ENCODE data around the gene KCNJ9. TPM values are rescaled to one million over a fixed set of nuclear protein-coding genes. Genes with fewer than 3 reads are reported as not detected.

KCNJ9 gene
- total and polyA plus RNA-seq, 2 of the 13 experiments (the other 11 are each of a cell fraction or from before 2014, with no cell fraction given), result not detected

- H2AFZ ChIP-seq (ENCODE audit: low read length), result no peak overlapping the region
- DNase-seq (ENCODE audit: low spot score) (no peak), FAIRE-seq (no peak), ATAC-seq (no peak)
- in situ Hi-C loops (cut with HindIII; ENCODE audit: extremely low pct_ligation_motif_present, low pct_unique_long_range_greater_than_20kb), result no loop called here
- ChIA-PET CTCF (ENCODE audit: low intra/inter-chr PET ratio, low total read pairs) (no interaction called here), POLR2A (no interaction called here)
- H3K4me3 ChIP-seq (replicated peaks in 1 of 3; ENCODE audit: insufficient read depth in 1 of 3, low read depth in 2 of 3, low read length in 3 of 3), result no peak overlapping the region
- no peaks in the 10 kb centered on the region for H3K9me3 ChIP-seq (ENCODE audit: low read length)
- no peaks in the 10 kb centered on the region; a peak in 1 of 5 replicates for H3K27me3 ChIP-seq (ENCODE audit: control insufficient read depth in 1 of 2, insufficient read depth in 2 of 2, low read length in 2 of 2)
- H3K27ac ChIP-seq (ENCODE audit: extremely low read length, insufficient read depth, low read length), result no peak overlapping the region
- WGBS (ENCODE audit: low lambda C conversion rate), result 45% methylated on average over 5 of the region's 5 CpGs
- peaks cover 48% of the 10 kb centered on the region for H3K4me1 ChIP-seq (ENCODE audit: insufficient read depth, low read length)
- H3K9ac ChIP-seq (ENCODE audit: insufficient read depth, low read depth, low read length), result no peak overlapping the region
- no TSS peak for BruUV-seq (replicated peaks)
- H3K79me2 ChIP-seq (ENCODE audit: insufficient read depth, low read length), result no peaks in the 10 kb centered on the region
- H3K36me3 ChIP-seq (replicated peaks in 1 of 2; ENCODE audit: control insufficient read depth in 1 of 2, insufficient read depth in 2 of 2, low read length in 2 of 2), result no peaks in the 10 kb centered on the region
- intact Hi-C loops (cut with micrococcal nuclease; ENCODE audit: unreplicated experiment), result no loop called here
- H4K20me1 ChIP-seq (ENCODE audit: insufficient read depth, low read length), result no peaks in the 10 kb centered on the region
- TF ChIP-seq ATF3 (CRISPR knock-in tag; IDR thresholded peaks at IDR 0.05) (no peak), JUNB (CRISPR knock-in tag; IDR thresholded peaks at IDR 0.05; ENCODE audit: borderline replicate concordance) (no peak), ZNF530 (CRISPR knock-in tag; IDR thresholded peaks at IDR 0.05; ENCODE audit: low read depth) (no peak), TMF1 (CRISPR knock-in tag; IDR thresholded peaks at IDR 0.05; ENCODE audit: low read depth) (no peak)
- no peak overlapping the region for H3K4me2 ChIP-seq (ENCODE audit: low read depth, low read length)
Measured at GRCh38 chr1:160120797-160121196, 39.5 kb downstream of the KCNJ9 start.

GRCh38 chr1:160121388-160121787 is 40.0 kb downstream of the KCNJ9 start:
- ChIA-PET CTCF (ENCODE audit: low intra/inter-chr PET ratio, low total read pairs) (no interaction called here), POLR2A (no interaction called here)
- intact Hi-C loops (cut with micrococcal nuclease; ENCODE audit: unreplicated experiment) (no loop called here), in situ Hi-C loops (cut with HindIII; ENCODE audit: extremely low pct_ligation_motif_present, low pct_unique_long_range_greater_than_20kb) (no loop called here)
- H3K9me3 ChIP-seq (ENCODE audit: low read length), result no peaks in the 10 kb centered on the region
- H3K27ac ChIP-seq (ENCODE audit: extremely low read length, insufficient read depth, low read length), result no peak overlapping the region
- no peak overlapping the region for H3K9ac ChIP-seq (ENCODE audit: insufficient read depth, low read depth, low read length)
- ATAC-seq (no peak), DNase-seq (ENCODE audit: low spot score) (no peak), FAIRE-seq (no peak)
- no peak overlapping the region for H2AFZ ChIP-seq (ENCODE audit: low read length)
- TF ChIP-seq THYN1 (CRISPR knock-in tag; IDR thresholded peaks at IDR 0.05; ENCODE audit: borderline replicate concordance, low read depth) (no peak), ZBTB20 (CRISPR knock-in tag; IDR thresholded peaks at IDR 0.05; ENCODE audit: borderline replicate concordance, low read depth) (no peak), AHR (CRISPR knock-in tag; IDR thresholded peaks at IDR 0.05) (no peak), ZNF44 (CRISPR knock-in tag; IDR thresholded peaks at IDR 0.05) (no peak), NPAS2 (CRISPR knock-in tag; IDR thresholded peaks at IDR 0.05; ENCODE audit: borderline replicate concordance) (no peak), YEATS2 (CRISPR knock-in tag; IDR thresholded peaks at IDR 0.05; ENCODE audit: borderline replicate concordance) (no peak), CBX2 (IDR thresholded peaks at IDR 0.05; ENCODE audit: low read depth, low read length) (no peak), CBX2 (CRISPR knock-in tag; IDR thresholded peaks at IDR 0.05; ENCODE audit: low read depth) (no peak), SP2 (CRISPR knock-in tag; IDR thresholded peaks at IDR 0.05) (no peak), REXO4 (CRISPR knock-in tag; IDR thresholded peaks at IDR 0.05; ENCODE audit: borderline replicate concordance) (no peak), ZFP36 (IDR thresholded peaks at IDR 0.05; ENCODE audit: borderline replicate concordance, low read depth, low read length, partially characterized antibody) (no peak), ZNF256 (CRISPR knock-in tag; conservative IDR thresholded peaks at IDR 0.05) (no peak), MXI1 (IDR thresholded peaks at IDR 0.05; ENCODE audit: borderline replicate concordance, low read depth, low read length) (no peak), ZNF557 (CRISPR knock-in tag; IDR thresholded peaks at IDR 0.05) (no peak)
- H3K4me3 ChIP-seq (replicated peaks in 1 of 3; ENCODE audit: insufficient read depth in 1 of 3, low read depth in 2 of 3, low read length in 3 of 3), result no peak overlapping the region
- H3K36me3 ChIP-seq (replicated peaks in 1 of 2; ENCODE audit: control insufficient read depth in 1 of 2, insufficient read depth in 2 of 2, low read length in 2 of 2), result no peaks in the 10 kb centered on the region
- no peaks in the 10 kb centered on the region for H4K20me1 ChIP-seq (ENCODE audit: insufficient read depth, low read length)
- H3K4me2 ChIP-seq (ENCODE audit: low read depth, low read length), result no peak overlapping the region
- no TSS peak for BruUV-seq (replicated peaks)
- H3K4me1 ChIP-seq (ENCODE audit: insufficient read depth, low read length), result peaks cover 48% of the 10 kb centered on the region
- 20% methylated on average over 1 of the region's 1 CpG for WGBS (ENCODE audit: low lambda C conversion rate)
- H3K79me2 ChIP-seq (ENCODE audit: insufficient read depth, low read length), result no peaks in the 10 kb centered on the region
- H3K27me3 ChIP-seq (ENCODE audit: control insufficient read depth in 1 of 2, insufficient read depth in 2 of 2, low read length in 2 of 2), result no peaks in the 10 kb centered on the region; a peak in 1 of 5 replicates
